NCI-H2227 (cell line): Measurements from ENCODE around the gene KCNK18.
"Not testable (repeated sequence)": the region's sequence is repeated elsewhere in the genome, so short reads cannot be mapped to it uniquely, and the experiment has no call there.

Source experiments
- DNase-seq: peaks from one replicate; lab custom pipeline; 2025; ENCODE audit not compliant: unreplicated experiment; lab: John Stamatoyannopoulos, UW

The KCNK18 gene

GRCh38 chr10:117170244-117170643 is 27.0 kb upstream of the KCNK18 start:
- peak; percentile 21 for DNase-seq

GRCh38 chr10:117174439-117175214 is 22.7 kb upstream of the KCNK18 start:
- peak; percentile 90 for DNase-seq

- DNase-seq = peak; percentile 51
These were observed 21.9 kb upstream of the KCNK18 start for GRCh38 chr10:117175215-117175900.

GRCh38 chr10:117175901-117176534 is 21.3 kb upstream of the KCNK18 start:
- peak; percentile 83 for DNase-seq

- DNase-seq = no peak
These were observed 19.1 kb upstream of the KCNK18 start for GRCh38 chr10:117178190-117178589.

- DNase-seq = no peak
These were observed 13.0 kb upstream of the KCNK18 start for GRCh38 chr10:117184296-117184695.

- no peak for DNase-seq
These were observed 12.5 kb upstream of the KCNK18 start for GRCh38 chr10:117184821-117185220.

GRCh38 chr10:117185817-117186216 is 11.5 kb upstream of the KCNK18 start:
- not testable (repeated sequence) for DNase-seq

GRCh38 chr10:117186832-117187615 is 10.3 kb upstream of the KCNK18 start:
- peak; percentile 15 for DNase-seq

GRCh38 chr10:117188371-117188770 is 8.9 kb upstream of the KCNK18 start:
- no peak for DNase-seq

- no peak for DNase-seq
These were observed 7.7 kb upstream of the KCNK18 start for GRCh38 chr10:117189557-117189956.

- DNase-seq = no peak
These were observed 799 bp downstream of the KCNK18 start for GRCh38 chr10:117198088-117198487.

- no peak for DNase-seq
These were observed 4.5 kb downstream of the KCNK18 start for GRCh38 chr10:117201826-117202225.

- DNase-seq = no peak
These were observed 7.0 kb downstream of the KCNK18 start for GRCh38 chr10:117204316-117204715.

GRCh38 chr10:117212176-117212575 is 14.9 kb downstream of the KCNK18 start:
- DNase-seq = no peak

- DNase-seq = no peak
These were observed 17.1 kb downstream of the KCNK18 start for GRCh38 chr10:117214401-117214800.

GRCh38 chr10:117215079-117215478 is 17.8 kb downstream of the KCNK18 start:
- no peak for DNase-seq

GRCh38 chr10:117216028-117216427 is 18.7 kb downstream of the KCNK18 start:
- no peak for DNase-seq

- peak; percentile 87 for DNase-seq
These were observed 19.4 kb downstream of the KCNK18 start for GRCh38 chr10:117216611-117217195.

GRCh38 chr10:117217196-117217761 is 20.0 kb downstream of the KCNK18 start:
- DNase-seq = no peak
